Stimulated activated CD8-positive, alpha-beta memory T cell treated with anti-CD3 and anti-CD28 coated beads, Interleukin-15, amount 100 ng/mL, for 4 hours (primary cell): ENCODE data around the gene GABRR3.

ENCODE experiments used
- DNase-seq, 2 donors: peaks; one replicate each; pipeline ENCODE4 v3.0.0-alpha.2; 2020; ENCODE audit warnings: low read depth in 2 of 2

GABRR3 gene

GRCh38 chr3:97957617-97958311, 77.4 kb downstream of the GABRR3 start:
- no peak for DNase-seq

GRCh38 chr3:97956051-97956450, 79.1 kb downstream of the GABRR3 start:
- no peak for DNase-seq

- DNase-seq = no peak
Observed at GRCh38 chr3:97954228-97954827, 80.8 kb downstream of the GABRR3 start.

GRCh38 chr3:97952872-97953271, 82.2 kb downstream of the GABRR3 start:
- DNase-seq = no peak

GRCh38 chr3:97952280-97952679, 82.8 kb downstream of the GABRR3 start:
- DNase-seq = no peak

GRCh38 chr3:97950360-97950759, 84.8 kb downstream of the GABRR3 start:
- DNase-seq = no peak

- DNase-seq = no peak
Observed at GRCh38 chr3:97949743-97950142, 85.4 kb downstream of the GABRR3 start.

GRCh38 chr3:97949110-97949485, 86.0 kb downstream of the GABRR3 start:
- no peak for DNase-seq

- no peak for DNase-seq
Observed at GRCh38 chr3:97948351-97949109, 86.6 kb downstream of the GABRR3 start.

GRCh38 chr3:97942801-97943546, 92.1 kb downstream of the GABRR3 start:
- DNase-seq = no peak

- no peak for DNase-seq
Observed at GRCh38 chr3:97940034-97940433, 95.1 kb downstream of the GABRR3 start.

- no peak for DNase-seq
Observed at GRCh38 chr3:97939401-97939800, 95.7 kb downstream of the GABRR3 start.

GRCh38 chr3:97938444-97938843, 96.7 kb downstream of the GABRR3 start:
- no peak for DNase-seq

GRCh38 chr3:97937205-97937604, 97.9 kb downstream of the GABRR3 start:
- DNase-seq = no peak

- DNase-seq = no peak
Observed at GRCh38 chr3:97935842-97936241, 99.3 kb downstream of the GABRR3 start.
